K562 (cell line): ENCODE results near the gene AGMO.

ENCODE experiments used
- NFE2L1 ChIP-seq: fragments of 450-650 bp; IDR thresholded peaks from 2 replicates; pipeline ENCODE4 v1.6.1; 2016; ENCODE audit warnings: missing genetic modification characterization, low read depth, mild to moderate bottlenecking, missing compliant biosample characterization, moderate library complexity, borderline replicate concordance
- RUNX1 ChIP-seq: sonication (generic); IDR thresholded peaks from 2 replicates; pipeline ENCODE4 v1.6.1; 2016; ENCODE audit warnings: antibody characterized with exemption, low read depth
- TF ChIP-seq, protein P1 (sequence below), 3 experiments: IDR thresholded peaks in 2 of 3; conservative IDR thresholded peaks in 1 of 3; 2 replicates each; pipeline ENCODE4 v1.5.1; 2011 to 2012; ENCODE audit warnings: low read length in 3 of 3, mild to moderate bottlenecking in 3 of 3, control low read depth in 2 of 3, improper control_type of control experiment in 1 of 3, inconsistent platforms in 1 of 3, low read depth in 1 of 3, mixed read lengths in 1 of 3, moderate library complexity in 1 of 3; ENCODE audit not compliant: insufficient read depth in 2 of 3

DNA sequence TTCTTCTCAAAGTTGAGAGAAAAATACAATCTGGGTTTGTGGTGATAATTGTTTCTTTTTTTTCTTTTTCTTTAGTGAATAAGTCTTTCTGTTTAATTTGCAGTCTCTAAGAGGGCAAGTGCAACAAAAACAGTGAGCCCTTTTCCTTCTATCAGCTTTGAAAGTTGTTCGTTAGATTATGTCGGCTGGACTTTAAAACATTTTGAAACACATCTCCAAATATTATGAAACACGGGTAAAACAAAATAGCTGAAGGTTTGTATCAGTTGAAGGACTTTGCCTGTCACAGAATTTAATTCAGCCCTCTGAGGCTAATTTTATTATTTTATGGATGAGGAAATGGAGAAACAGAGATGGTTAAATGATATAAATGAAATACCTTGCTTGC is 85.3 kb downstream of the AGMO start:
- TF ChIP-seq NFE2L1 (tag) = no peak
- no peak for TF ChIP-seq RUNX1
- TF ChIP-seq, protein P1, sequence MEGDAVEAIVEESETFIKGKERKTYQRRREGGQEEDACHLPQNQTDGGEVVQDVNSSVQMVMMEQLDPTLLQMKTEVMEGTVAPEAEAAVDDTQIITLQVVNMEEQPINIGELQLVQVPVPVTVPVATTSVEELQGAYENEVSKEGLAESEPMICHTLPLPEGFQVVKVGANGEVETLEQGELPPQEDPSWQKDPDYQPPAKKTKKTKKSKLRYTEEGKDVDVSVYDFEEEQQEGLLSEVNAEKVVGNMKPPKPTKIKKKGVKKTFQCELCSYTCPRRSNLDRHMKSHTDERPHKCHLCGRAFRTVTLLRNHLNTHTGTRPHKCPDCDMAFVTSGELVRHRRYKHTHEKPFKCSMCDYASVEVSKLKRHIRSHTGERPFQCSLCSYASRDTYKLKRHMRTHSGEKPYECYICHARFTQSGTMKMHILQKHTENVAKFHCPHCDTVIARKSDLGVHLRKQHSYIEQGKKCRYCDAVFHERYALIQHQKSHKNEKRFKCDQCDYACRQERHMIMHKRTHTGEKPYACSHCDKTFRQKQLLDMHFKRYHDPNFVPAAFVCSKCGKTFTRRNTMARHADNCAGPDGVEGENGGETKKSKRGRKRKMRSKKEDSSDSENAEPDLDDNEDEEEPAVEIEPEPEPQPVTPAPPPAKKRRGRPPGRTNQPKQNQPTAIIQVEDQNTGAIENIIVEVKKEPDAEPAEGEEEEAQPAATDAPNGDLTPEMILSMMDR (IDR thresholded peaks at IDR 0.05 in 2 of 3, conservative IDR thresholded peaks at IDR 0.05 in 1 of 3; ENCODE audit: insufficient read depth in 2 of 3, low read depth in 1 of 3, low read length in 3 of 3) = no peak
